ENCODE results near the gene NCOA6. TPM values are rescaled to one million over a fixed set of nuclear protein-coding genes. Genes with fewer than 3 reads are reported as not detected.
A peak's percentile ranks its signal among the peaks of the same experiment; 100 is the strongest.

Gene NCOA6
- 31.5 TPM for total RNA-seq
- 1 to 10 TPM; 1.7 to 4.0 (median 3.5) TPM for polyA plus RNA-seq

GRCh38 chr20:34825530-34826362 lies at the start of gene NCOA6:
TSS of gene NCOA6 (minus strand) at chr20:34825651. CDS start at chr20:34782355, 43,296 bp downstream.
- Mint-ChIP-seq H3K36me3 (peaks cover 5% of the 10 kb centered on the region), H3K27ac (peak within 1 kb of the TSS; percentile 83 to 99 (median 97)), H3K27me3 (peaks cover 13% of the 10 kb centered on the region), H3K4me1 (peaks cover 19 to 42% (median 34%) of the 10 kb centered on the region in 4 donors), H3K4me3 (peak within 1 kb of the TSS; percentile 93 to 99 (median 96)), H3K9me3 (no peaks in the 10 kb centered on the region)
- Histone ChIP-seq H3K4me1 (ENCODE audit: control insufficient read depth, insufficient read depth, low read length, poor library complexity, severe bottlenecking) (peaks cover 36% of the 10 kb centered on the region), H3K27me3 (ENCODE audit: control insufficient read depth, insufficient read depth, low read length) (peaks cover 3% of the 10 kb centered on the region), H3K9me3 (ENCODE audit: control insufficient read depth in 2 of 2, low read length in 2 of 2) (no peaks in the 10 kb centered on the region), H3K4me3 (ENCODE audit: low read depth, low read length) (peak within 1 kb of the TSS; percentile 90), H3K27ac (ENCODE audit: insufficient read depth, low read length, poor library complexity, severe bottlenecking) (peak within 1 kb of the TSS; percentile 74), H3K36me3 (ENCODE audit: control insufficient read depth, insufficient read depth, low read length) (no peaks in the 10 kb centered on the region)
- DNase-seq: peak; percentile 72 to 86 (median 78)
- peak; percentile 73 to 76 for ATAC-seq (ENCODE audit: low read depth in 2 of 2)

GRCh38 chr20:34874094-34874654 lies 48.7 kb upstream of the NCOA6 start:
- Histone ChIP-seq H3K27ac (ENCODE audit: insufficient read depth, low read length, poor library complexity, severe bottlenecking) (no peak overlapping the region), H3K4me1 (ENCODE audit: control insufficient read depth, insufficient read depth, low read length, poor library complexity, severe bottlenecking) (peaks cover 43% of the 10 kb centered on the region), H3K4me3 (ENCODE audit: low read depth, low read length) (no peak overlapping the region), H3K36me3 (ENCODE audit: control insufficient read depth, insufficient read depth, low read length) (no peaks in the 10 kb centered on the region), H3K27me3 (ENCODE audit: control insufficient read depth, insufficient read depth, low read length) (no peaks in the 10 kb centered on the region), H3K9me3 (ENCODE audit: control insufficient read depth in 2 of 2, low read length in 2 of 2) (no peaks in the 10 kb centered on the region)
- peaks cover 13 to 84% (median 57%) of the 10 kb centered on the region in 4 donors for H3K4me1 Mint-ChIP-seq
- no peaks in the 10 kb centered on the region for H3K36me3 Mint-ChIP-seq
- ATAC-seq (ENCODE audit: low read depth in 2 of 2) (no peak), DNase-seq (peak in 2 of 3 donors; percentile 27 to 73)
- peak overlapping the region; percentile 67 to 92 (median 77) for H3K27ac Mint-ChIP-seq
- H3K27me3 Mint-ChIP-seq: no peaks in the 10 kb centered on the region
- no peaks in the 10 kb centered on the region for H3K9me3 Mint-ChIP-seq
- H3K4me3 Mint-ChIP-seq: peak overlapping the region; percentile 64 to 93 (median 88)

GRCh38 chr20:34873583-34874093 lies 48.2 kb upstream of the NCOA6 start:
- H3K4me3 ChIP-seq (ENCODE audit: low read depth, low read length): peak overlapping the region; percentile 71
- Mint-ChIP-seq H3K4me3 (peak overlapping the region; percentile 64 to 93 (median 88)), H3K9me3 (no peaks in the 10 kb centered on the region), H3K27ac (peak overlapping the region; percentile 77 to 92 (median 89)), H3K27me3 (no peaks in the 10 kb centered on the region), H3K36me3 (no peaks in the 10 kb centered on the region), H3K4me1 (peaks cover 13 to 83% (median 56%) of the 10 kb centered on the region in 4 donors)
- H3K27ac ChIP-seq (ENCODE audit: insufficient read depth, low read length, poor library complexity, severe bottlenecking): no peak overlapping the region
- DNase-seq (no peak), ATAC-seq (ENCODE audit: low read depth in 2 of 2) (no peak)
- H3K9me3 ChIP-seq (ENCODE audit: control insufficient read depth in 2 of 2, low read length in 2 of 2): no peaks in the 10 kb centered on the region
- no peaks in the 10 kb centered on the region for H3K27me3 ChIP-seq (ENCODE audit: control insufficient read depth, insufficient read depth, low read length)
- peaks cover 43% of the 10 kb centered on the region for H3K4me1 ChIP-seq (ENCODE audit: control insufficient read depth, insufficient read depth, low read length, poor library complexity, severe bottlenecking)
- H3K36me3 ChIP-seq (ENCODE audit: control insufficient read depth, insufficient read depth, low read length): no peaks in the 10 kb centered on the region

- Histone ChIP-seq H3K9me3 (ENCODE audit: control insufficient read depth in 2 of 2, low read length in 2 of 2) (no peaks in the 10 kb centered on the region), H3K4me3 (ENCODE audit: low read depth, low read length) (peak within 1 kb of the TSS; percentile 75), H3K36me3 (ENCODE audit: control insufficient read depth, insufficient read depth, low read length) (no peaks in the 10 kb centered on the region), H3K27ac (ENCODE audit: insufficient read depth, low read length, poor library complexity, severe bottlenecking) (peak within 1 kb of the TSS; percentile 60), H3K4me1 (ENCODE audit: control insufficient read depth, insufficient read depth, low read length, poor library complexity, severe bottlenecking) (peaks cover 43% of the 10 kb centered on the region), H3K27me3 (ENCODE audit: control insufficient read depth, insufficient read depth, low read length) (no peaks in the 10 kb centered on the region)
- ATAC-seq (ENCODE audit: low read depth in 2 of 2): peak; percentile 66 to 72
- peak within 1 kb of the TSS; percentile 67 to 93 (median 92) for H3K27ac Mint-ChIP-seq
- H3K36me3 Mint-ChIP-seq: no peaks in the 10 kb centered on the region
- peak; percentile 82 to 87 (median 84) for DNase-seq
- H3K4me3 Mint-ChIP-seq: peak within 1 kb of the TSS; percentile 87 to 93 (median 88)
- peaks cover 9 to 79% (median 55%) of the 10 kb centered on the region in 4 donors for H3K4me1 Mint-ChIP-seq
- H3K27me3 Mint-ChIP-seq: no peaks in the 10 kb centered on the region
- no peaks in the 10 kb centered on the region for H3K9me3 Mint-ChIP-seq
Measured at GRCh38 chr20:34872622-34873224, 47.3 kb upstream of the NCOA6 start, which contains the start of gene GGT7. TSS of gene GGT7 (minus strand) at chr20:34872856. CDS start at chr20:34872815, 41 bp downstream.

GRCh38 chr20:34871966-34872621 lies 46.6 kb upstream of the NCOA6 start:
- Mint-ChIP-seq H3K27ac (peak overlapping the region; percentile 60 to 93 (median 92)), H3K9me3 (no peaks in the 10 kb centered on the region), H3K36me3 (no peaks in the 10 kb centered on the region), H3K4me3 (peak overlapping the region; percentile 86 to 87 (median 86)), H3K27me3 (no peaks in the 10 kb centered on the region), H3K4me1 (peaks cover 9 to 75% (median 52%) of the 10 kb centered on the region in 4 donors)
- H3K36me3 ChIP-seq (ENCODE audit: control insufficient read depth, insufficient read depth, low read length): no peaks in the 10 kb centered on the region
- peaks cover 42% of the 10 kb centered on the region for H3K4me1 ChIP-seq (ENCODE audit: control insufficient read depth, insufficient read depth, low read length, poor library complexity, severe bottlenecking)
- DNase-seq: no peak
- peak overlapping the region; percentile 75 for H3K4me3 ChIP-seq (ENCODE audit: low read depth, low read length)
- no peaks in the 10 kb centered on the region for H3K9me3 ChIP-seq (ENCODE audit: control insufficient read depth in 2 of 2, low read length in 2 of 2)
- H3K27me3 ChIP-seq (ENCODE audit: control insufficient read depth, insufficient read depth, low read length): no peaks in the 10 kb centered on the region
- ATAC-seq (ENCODE audit: low read depth in 2 of 2): no peak
- H3K27ac ChIP-seq (ENCODE audit: insufficient read depth, low read length, poor library complexity, severe bottlenecking): peak overlapping the region; percentile 60

- ATAC-seq (ENCODE audit: low read depth in 2 of 2) (no peak), DNase-seq (no peak)
- H3K4me3 ChIP-seq (ENCODE audit: low read depth, low read length): no peak overlapping the region
- Mint-ChIP-seq H3K4me3 (peak overlapping the region; percentile 86 to 87 (median 86)), H3K9me3 (no peaks in the 10 kb centered on the region), H3K27me3 (no peaks in the 10 kb centered on the region), H3K4me1 (peaks cover 9 to 76% (median 53%) of the 10 kb centered on the region in 4 donors), H3K27ac (peak overlapping the region; percentile 60 to 93 (median 92)), H3K36me3 (no peaks in the 10 kb centered on the region)
- no peaks in the 10 kb centered on the region for H3K9me3 ChIP-seq (ENCODE audit: control insufficient read depth in 2 of 2, low read length in 2 of 2)
- H3K4me1 ChIP-seq (ENCODE audit: control insufficient read depth, insufficient read depth, low read length, poor library complexity, severe bottlenecking): peaks cover 35% of the 10 kb centered on the region
- H3K36me3 ChIP-seq (ENCODE audit: control insufficient read depth, insufficient read depth, low read length): no peaks in the 10 kb centered on the region
- no peaks in the 10 kb centered on the region for H3K27me3 ChIP-seq (ENCODE audit: control insufficient read depth, insufficient read depth, low read length)
- no peak overlapping the region for H3K27ac ChIP-seq (ENCODE audit: insufficient read depth, low read length, poor library complexity, severe bottlenecking)
Measured at GRCh38 chr20:34871320-34871926, 46.0 kb upstream of the NCOA6 start.

- Histone ChIP-seq H3K27me3 (ENCODE audit: control insufficient read depth, insufficient read depth, low read length) (no peaks in the 10 kb centered on the region), H3K4me3 (ENCODE audit: low read depth, low read length) (no peak overlapping the region), H3K4me1 (ENCODE audit: control insufficient read depth, insufficient read depth, low read length, poor library complexity, severe bottlenecking) (no peaks in the 10 kb centered on the region), H3K36me3 (ENCODE audit: control insufficient read depth, insufficient read depth, low read length) (peaks cover 3% of the 10 kb centered on the region), H3K27ac (ENCODE audit: insufficient read depth, low read length, poor library complexity, severe bottlenecking) (no peak overlapping the region), H3K9me3 (ENCODE audit: control insufficient read depth in 2 of 2, low read length in 2 of 2) (no peaks in the 10 kb centered on the region)
- Mint-ChIP-seq H3K9me3 (no peaks in the 10 kb centered on the region), H3K4me3 (peak overlapping the region in 1 of 4 donors; percentile 42), H3K27me3 (no peaks in the 10 kb centered on the region), H3K36me3 (peaks cover 24% of the 10 kb centered on the region), H3K4me1 (peaks cover 3 to 40% (median 12%) of the 10 kb centered on the region in 4 donors), H3K27ac (no peak overlapping the region)
- no peak for ATAC-seq (ENCODE audit: low read depth in 2 of 2)
- DNase-seq: no peak
Measured at GRCh38 chr20:34864216-34864615, 38.8 kb upstream of the NCOA6 start.
